ENCODE results near the gene VPS8.
"Not testable (repeated sequence)": the region's sequence is repeated elsewhere in the genome, so short reads cannot be mapped to it uniquely, and the experiment has no call there.

Gene VPS8

DNA sequence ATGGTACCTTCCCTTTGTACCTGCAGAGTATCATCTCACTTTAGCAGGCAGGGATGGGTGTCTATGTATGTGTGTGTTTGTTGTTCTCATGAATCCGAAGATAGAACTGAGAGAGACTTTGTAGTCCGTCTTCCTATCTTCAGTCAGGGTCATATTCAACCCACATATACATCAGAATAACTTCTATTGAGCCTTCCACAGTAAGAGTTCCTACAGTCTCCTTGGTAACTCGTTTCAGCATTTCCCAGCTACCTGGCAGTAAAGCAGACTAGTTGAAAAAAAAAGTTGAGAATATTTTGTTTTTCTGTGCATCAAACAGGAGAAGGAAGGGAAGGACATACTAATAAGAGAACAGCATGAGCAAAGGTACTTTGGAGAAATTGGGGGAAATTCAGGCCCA is 106.8 kb downstream of the VPS8 start:
- no peak for DNase-seq

DNA sequence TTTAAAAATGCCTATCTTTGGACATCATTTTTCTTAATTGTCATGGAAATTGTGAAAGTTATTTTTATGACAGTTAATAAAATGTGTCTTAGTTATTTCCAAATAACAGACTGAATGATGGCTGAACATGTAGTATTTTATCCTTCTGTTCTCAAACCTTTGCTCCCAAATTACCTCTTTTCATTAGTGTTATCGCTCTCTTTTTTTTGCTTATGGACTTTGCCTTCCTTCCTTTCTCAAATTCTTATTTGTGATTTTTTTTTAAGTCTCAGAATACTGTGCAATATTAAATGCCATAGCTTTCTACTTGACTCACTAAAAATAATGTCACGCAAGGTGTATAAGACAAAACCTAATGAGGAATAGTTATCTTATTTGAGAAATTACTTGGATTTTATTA is 107.7 kb downstream of the VPS8 start:
- no peak for DNase-seq

DNA sequence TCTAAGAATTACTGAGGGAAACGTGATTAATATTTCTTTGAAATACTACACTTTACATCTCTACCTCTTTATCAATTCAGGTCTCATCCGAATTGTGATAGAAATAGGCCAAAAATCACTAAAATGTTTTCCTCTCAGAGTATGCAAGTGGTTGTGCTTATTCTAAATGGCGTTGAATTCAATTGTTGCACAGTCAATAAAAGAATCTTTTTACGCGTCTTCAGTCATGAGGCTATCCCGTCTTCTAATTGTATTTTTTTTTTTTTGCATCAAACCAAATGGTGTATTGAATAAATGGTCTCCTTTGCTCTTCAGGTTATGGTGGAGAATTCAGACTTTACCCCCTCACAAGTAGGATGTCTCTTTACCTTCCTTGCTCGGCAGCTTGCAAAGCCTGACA is 112.6 kb downstream of the VPS8 start:
- no peak for DNase-seq

DNA sequence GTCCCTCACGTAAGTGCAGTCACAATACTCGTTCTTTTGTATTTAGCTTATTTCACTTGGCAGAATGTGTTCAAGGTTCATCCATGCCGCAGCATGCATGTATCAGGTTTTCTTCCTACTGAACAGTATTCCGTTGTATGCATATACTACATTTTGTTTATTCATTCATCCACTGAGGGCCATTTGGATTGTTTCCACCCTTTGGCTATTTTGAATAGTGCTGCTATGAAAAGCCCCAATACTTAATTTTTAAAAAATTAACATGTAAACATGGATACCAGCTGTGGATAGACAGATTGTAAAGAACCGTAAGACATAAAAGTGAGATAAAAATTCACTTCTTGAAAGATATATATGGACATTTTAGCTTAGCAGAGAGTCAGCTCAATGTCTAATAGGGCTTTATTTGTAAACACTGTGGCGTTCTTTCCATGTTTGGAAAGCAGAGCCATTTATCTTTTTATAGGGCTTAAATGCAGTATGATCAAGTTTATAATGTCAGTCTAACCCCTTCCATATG is 115.9 kb downstream of the VPS8 start:
- no peak for DNase-seq

DNA sequence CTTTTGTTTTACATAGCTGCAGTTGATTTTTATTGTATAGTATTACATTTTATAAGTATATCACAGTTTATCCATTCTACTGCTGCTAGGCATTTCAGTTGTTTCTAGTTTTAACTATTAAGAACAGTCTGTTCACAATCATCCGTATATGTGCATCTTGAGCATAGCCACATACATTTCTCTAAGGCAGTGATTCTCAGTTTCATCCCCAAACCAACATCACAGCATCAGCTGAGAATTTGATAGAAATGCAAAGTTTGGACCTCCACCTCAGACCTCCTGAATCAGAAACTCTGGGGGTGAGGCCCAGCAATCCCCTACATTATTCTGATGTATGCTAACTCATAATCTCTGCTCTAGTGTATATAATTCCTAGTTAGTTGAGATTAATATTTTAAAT is 120.8 kb downstream of the VPS8 start:
- no peak for DNase-seq

DNA sequence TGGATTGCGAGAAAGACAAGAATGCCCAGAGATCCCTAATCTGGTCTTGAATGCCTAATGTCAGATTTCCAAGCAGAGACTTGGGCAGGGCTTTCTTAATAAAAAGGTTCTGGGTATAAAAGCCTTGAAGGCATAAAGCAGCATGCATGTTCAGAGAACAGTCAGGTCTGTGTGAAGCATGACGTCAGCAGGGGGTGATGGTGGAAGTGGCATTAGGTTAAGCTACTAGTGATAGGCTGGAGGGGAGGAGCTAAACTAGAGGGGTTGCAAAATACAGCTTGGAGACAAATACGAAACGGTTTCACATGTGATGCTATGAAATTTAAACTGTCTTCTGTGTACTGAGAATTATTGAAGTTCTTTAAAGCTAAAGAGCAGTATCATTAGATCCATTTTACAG is 125.6 kb downstream of the VPS8 start:
- no peak for DNase-seq

DNA sequence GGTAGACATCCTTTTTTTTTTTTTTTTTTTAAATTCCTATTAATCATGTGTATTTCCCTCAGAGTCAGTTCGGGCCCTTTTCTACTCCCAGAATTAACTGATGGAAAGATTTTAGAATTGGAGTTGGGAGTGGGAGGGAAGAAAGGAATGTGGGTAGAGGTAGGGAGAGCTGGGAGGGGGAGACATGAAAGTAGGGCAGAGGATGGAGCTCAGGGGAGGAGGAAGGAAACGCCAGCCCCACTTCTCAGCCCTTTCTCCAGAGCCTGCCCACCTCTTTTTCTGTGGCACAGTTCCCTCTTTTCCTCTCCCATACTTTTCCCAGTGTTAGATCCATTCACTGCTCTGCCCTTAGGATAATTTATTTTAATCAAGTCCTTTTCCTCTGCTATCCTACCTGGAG is 129.4 kb downstream of the VPS8 start:
- no peak for DNase-seq

DNA sequence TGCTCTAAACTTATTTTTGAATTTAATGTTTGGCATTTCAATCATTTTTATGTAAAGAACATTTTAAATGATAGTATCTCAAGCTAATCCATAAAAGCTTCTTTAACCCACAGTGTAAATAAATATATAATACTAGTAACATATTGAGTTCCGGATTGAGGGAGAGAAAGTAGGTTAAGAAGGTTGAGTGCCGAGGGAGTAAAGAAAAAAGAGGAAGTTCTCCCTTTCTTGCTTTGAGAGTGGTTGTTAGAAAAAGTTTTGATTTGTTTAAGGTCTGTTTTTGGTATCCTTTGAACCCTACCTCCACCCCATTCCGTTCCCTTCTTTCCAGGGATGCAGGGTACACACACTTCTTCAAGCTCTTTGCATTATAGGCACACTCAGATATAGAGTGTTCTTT is 130.8 kb downstream of the VPS8 start:
- DNase-seq, result no peak

DNA sequence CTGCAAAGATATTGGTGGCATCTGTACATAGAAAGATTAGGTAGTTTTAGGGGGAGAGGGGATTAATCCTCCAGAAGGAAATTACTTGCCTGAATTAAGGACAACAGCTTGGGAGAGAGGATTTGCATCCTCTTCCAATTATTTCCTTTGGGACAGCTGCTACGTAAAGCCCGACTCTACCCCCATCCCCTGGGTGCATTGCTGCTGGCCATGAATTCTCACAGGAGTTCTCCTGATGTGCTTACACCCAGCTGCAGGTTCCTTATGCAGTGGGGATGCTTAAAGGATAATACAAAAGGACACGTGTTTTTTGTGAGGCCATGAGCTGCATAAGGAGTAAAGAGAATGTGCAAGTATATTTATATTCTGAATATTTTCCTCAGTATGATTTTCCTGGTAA is 132.3 kb downstream of the VPS8 start:
- DNase-seq, result no peak

DNA sequence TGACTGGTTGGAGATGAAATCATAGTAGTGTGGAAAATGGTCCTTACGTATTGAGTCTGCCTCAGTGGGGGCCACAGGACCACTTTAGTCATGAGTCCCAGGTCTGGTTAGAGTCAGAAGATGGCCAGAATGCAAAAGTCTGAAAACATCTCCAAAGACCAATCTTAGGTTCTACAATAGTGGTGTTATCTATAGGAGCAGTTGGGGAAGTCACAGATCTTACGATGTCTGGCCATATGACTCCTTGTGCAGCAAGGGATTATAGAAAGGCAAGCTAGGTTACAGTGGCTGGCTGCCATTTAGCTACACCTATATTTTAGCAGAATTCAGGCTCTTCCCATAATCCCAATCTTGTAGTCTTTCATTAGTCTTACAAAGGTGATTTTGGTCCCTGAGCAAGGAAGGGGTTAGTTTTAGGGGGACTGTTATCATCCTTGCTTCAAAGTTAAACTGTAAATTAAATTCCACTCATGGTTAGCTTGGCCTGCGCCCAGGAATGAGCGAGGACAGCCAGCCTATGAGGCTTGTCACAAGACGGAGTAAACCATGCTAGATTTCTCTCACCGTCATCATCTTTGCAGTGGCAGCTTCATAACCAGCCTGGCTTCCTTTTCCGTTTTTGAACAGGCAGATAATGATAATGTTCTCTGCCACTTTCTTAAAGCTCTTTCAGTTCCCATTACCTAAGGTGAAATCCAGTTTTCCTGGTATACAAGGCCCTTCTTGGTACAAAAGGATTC is 134.1 kb downstream of the VPS8 start:
- DNase-seq, result no peak

DNA sequence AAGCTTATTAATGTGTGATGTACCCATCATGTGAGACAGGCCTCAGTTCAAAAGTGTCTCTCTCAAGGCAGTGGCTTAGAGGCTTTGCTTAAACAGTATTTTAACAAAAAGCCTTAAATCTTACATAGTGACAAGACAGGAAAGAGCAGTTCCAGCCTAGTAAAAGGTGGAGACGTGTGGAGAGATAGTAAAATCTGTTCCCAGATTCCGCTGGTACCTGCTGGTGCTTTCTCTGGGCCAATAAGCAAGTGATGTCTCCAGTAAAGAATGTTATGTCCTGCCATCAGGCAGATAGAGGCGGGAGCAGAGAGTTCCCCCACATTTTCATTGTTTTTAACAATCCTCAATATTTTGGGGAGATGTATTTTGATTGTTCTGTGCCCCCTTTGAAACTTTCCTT is 135.0 kb downstream of the VPS8 start:
- no peak for DNase-seq

DNA sequence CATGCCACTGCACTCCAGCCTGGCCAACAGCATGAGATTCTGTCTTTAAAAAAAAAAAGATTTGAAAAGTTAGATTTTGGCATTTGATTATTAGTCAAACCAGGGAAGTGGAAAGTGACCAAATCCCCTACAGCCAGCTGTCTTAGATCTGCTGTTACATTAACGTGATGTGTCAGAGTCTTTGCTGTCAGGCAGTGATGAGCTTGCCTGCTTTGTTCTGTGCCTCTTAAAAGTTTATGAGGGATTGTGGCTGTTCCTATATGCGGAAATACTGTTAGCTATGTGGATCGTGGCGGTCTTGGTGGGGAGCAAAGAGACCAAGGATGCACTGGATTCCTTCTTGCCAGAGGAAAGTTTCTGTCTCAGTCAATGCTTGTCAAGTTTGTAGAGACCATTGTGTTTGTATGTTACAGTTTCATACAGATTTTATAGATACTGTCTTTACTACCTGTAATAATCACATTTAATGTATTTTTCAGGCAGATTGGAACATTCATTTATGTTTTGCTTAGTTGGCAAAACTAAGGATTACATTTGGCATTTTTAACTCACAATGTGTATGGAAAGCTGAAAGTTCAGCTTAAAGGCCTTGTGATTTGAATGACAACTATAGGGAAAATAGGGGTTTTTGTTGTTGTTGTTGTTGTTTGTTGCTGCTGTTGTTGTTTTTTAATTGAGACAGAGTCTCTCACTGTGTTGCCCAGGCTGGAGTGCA is 137.4 kb downstream of the VPS8 start:
- no peak for DNase-seq

DNA sequence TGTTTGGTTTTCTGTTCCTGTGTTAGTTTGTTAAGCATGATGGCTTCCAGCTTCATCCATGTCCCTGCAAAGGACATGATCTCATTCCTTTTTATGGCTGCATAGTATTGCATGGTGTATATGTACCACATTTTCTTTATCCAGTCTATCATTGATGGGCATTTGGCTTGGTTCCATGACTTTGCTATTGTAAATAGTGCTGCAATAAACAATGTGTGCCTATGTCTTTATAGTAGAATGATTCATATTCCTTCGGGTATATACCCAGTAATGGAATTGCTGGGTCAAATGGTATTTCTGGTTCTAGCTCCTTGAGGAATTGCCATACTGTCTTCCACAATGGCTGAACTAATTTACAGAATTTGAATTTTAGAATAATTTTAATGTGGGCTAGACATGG is 138.8 kb downstream of the VPS8 start:
- DNase-seq, result not testable (repeated sequence)

DNA sequence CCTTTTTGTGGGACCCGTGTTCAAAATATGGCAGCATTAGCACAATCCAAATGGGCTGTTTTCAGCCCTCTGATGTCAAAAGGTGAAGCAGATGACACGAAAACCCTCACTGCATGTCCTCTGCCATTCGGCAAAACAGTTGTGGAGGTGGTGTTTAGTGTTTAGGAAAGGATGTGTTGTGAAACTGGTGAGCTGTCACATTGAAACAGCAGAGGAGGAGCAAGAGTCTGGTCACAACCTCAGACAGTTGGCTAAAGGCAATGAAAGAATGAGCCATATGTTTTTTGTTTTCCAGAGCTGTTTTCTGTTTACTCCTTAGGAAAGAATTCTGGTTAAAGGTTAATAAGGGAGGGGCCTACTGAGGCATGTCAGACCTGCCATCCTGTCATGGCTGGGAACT is 140.7 kb downstream of the VPS8 start:
- DNase-seq, result no peak

DNA sequence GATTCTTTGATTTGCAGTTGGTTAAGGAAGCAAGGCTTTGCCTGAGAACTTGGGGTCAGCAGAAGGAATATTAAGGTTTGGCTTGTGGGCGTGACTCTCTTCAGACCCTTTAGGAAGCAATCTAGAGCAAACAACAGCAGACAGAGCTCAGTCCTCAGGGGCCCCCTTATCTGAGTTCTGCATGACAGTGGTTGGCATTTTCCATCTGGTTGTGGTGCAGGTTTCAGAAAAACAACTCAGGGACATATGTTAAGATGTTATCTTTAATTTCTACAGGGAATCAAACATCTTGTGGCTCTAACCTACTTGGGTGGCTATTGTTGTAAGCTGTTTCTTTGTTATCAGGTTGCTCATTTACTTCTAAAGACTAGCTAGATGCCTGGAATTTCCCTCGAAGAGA is 141.4 kb downstream of the VPS8 start:
- no peak for DNase-seq

DNA sequence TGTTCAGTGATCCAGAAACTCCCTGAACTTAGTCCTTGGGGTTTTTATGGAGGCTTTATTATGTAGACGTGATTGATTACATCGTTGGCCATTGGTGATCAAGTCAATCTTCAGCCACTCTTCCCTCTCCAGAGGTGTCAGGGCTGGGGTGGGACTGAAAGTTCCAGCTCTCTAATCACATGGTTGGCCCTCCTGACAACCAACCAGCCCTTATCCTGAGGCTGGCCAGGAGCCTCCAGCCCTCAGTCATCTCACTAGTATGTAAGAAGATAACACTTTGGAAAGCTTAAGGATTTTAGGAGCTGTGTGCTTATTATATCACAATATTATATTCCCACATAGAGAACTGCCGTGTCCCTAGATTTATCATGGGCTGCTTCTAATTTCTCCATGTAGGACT is 142.3 kb downstream of the VPS8 start:
- no peak for DNase-seq

DNA sequence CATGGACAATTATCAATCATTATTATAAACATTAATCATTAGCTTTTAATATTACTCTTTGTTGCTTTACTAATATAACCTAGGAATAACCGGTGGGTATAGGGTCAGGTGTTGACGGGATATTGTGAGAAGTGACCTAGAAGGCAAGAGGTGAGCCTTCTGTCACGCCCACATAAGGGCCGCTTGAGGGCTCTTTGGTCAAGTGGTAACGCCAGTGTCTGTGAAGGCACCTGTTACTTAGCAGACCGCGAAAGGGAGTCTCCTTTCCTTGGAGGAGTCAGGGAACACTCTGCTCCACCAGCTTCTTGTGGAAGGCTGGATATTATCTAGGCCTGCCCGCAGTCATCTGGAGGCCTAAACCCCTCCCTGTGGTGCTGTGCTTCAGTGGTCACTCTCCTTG is 142.9 kb downstream of the VPS8 start:
- not testable (repeated sequence) for DNase-seq

DNA sequence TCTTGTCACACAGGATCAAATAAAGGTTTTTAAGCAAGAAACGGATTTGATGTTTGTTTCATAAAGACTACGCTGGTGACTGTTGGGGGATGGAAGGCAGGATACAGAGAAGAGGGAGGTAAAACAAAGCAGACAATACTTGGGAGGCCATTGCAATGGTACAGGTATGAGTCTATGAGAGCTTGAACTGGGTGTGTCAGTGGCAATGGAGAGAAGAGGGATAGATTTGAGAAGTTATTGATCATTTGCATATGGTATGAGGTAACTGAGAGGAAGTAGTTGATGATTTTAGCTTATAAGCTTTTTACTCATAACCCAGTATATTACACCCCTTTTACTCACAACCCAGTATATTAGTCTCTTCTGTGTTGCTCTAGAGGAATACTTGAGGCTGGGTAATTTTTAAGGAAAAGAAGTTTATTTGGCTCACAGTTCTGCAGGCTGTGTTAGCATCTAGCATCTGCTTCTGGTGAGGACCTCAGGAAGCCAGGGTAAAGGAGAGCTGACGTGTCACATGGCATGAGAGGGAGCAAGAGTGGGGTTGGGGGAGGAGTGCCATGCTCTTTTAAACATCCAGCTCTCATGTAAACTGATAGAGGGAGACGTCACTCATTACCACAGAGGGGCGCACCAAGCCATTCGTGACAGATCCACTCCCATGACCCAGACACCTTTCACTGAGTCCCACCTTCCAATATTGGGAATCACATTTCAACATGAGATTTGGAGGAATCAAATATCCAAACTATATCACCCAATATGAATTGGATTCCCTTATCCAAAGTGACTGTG is 153.9 kb downstream of the VPS8 start:
- no peak for DNase-seq

DNA sequence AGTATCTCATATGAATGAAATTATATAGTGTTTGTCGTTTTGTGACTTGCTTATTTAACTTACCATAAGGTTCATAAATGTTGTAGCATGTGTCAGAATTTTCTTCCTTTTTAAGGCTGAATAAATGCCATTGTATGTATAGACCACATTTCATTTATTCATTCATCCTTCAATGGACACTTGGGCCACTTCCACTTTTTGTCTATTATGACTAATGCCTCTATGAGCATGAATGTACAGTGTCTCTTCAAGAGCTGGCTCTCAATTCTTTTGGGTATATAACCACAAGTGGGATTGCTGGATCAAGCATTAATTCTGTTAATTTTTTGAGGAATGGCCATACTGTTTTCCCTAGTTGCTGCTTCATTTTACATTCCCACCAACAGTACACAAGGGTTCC is 156.1 kb downstream of the VPS8 start:
- no peak for DNase-seq

DNA sequence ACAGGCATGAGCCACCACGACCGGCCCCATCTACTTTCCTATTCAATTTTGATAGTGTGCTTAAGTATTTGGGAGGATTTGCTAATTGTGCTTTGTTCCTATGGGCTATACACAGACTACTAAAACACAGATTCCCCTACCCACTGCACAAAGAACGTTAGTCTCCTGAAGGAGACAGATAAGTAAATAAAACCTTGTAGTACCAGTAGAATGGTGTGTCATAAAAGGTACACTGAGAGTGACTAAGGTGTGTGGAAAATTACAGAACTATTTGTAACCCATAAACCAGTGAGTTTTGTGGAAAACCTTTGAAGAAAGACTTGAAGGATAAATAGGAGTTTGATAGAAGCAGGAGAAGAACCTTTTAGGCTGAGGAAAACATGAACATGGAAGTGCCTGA is 158.2 kb downstream of the VPS8 start:
- no peak for DNase-seq

DNA sequence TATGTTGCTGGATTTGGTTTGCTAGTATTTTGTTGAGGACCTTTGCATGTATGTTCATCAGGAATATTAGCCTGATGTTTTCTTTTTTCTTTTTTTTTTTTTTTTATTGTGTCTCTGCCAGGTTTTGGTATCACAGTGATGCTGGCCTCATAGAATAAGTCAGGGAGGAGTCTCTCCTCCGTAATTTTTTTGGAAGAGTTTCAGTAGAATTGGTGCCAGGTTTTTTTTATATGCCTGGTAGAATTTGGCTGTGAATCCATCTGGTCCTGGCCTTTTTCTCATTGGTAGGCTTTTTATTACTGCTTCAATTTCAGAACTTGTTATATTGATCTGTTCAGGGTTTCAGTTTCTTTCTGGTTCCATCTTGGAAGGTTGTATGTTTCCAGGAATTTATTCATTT is 165.8 kb downstream of the VPS8 start:
- no peak for DNase-seq

DNA sequence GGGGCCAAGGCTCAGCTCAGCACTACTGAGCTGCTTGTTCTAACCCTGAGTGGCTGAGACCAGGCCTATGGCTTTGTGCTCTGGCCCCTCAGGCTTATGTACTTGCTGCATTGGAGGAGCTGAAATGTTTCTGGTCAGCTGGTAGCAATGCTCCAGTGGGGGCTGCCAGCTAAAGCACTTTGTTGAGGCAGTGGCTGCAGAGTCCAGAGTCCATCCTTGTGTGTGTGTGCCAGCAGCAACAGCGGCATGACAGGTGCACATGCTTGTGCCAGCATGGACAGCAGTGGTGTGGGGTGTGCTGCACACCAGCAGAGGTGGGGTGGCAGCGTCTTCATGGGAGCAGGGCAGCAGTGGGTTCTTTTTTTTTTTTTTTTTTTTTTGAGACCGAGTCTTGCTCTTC is 169.1 kb downstream of the VPS8 start:
- no peak for DNase-seq

All from nucleus accumbens (tissue), 56 donors.